Neural cell (in vitro differentiated cells): ENCODE measurements around the gene SUCO. TPM values are rescaled to one million over a fixed set of nuclear protein-coding genes. Genes with fewer than 3 reads are reported as not detected.
"Not testable (repeated sequence)": the region's sequence is repeated elsewhere in the genome, so short reads cannot be mapped to it uniquely, and the experiment has no call there.

ENCODE experiments used
- H2AFZ ChIP-seq: fragments of 200-600, 300-800 bp; sonication (generic), shearing (Covaris generic); 2 replicates; pipeline ENCODE4 v1.6.0; 2014; ENCODE audit warnings: low read depth, mild to moderate bottlenecking, antibody characterized with exemption, low read length, moderate library complexity
- H3F3A ChIP-seq: fragments of 200-600 bp; shearing (Covaris generic); 2 replicates; pipeline ENCODE4 v1.6.1; 2016; ENCODE audit warnings: mild to moderate bottlenecking, moderate library complexity, mixed read lengths, antibody characterized with exemption, low read length; ENCODE audit not compliant: insufficient read depth, poor library complexity, severe bottlenecking
- H3K27ac ChIP-seq: fragments of 200-600, 300-800 bp; sonication (generic), shearing (Covaris generic); 2 replicates; pipeline ENCODE4 v1.5.1; 2014; ENCODE audit warnings: mild to moderate bottlenecking, low read length, moderate library complexity
- H3K27me3 ChIP-seq: fragments of 300-800, 200-600 bp; sonication (generic), shearing (Covaris generic); 2 replicates; pipeline ENCODE4 v1.6.0; 2014; ENCODE audit warnings: mild to moderate bottlenecking, low read depth, low read length, moderate library complexity; ENCODE audit not compliant: insufficient read depth
- H3K36me3 ChIP-seq: fragments of 300-800, 200-600 bp; sonication (generic), shearing (Covaris generic); 2 replicates; pipeline ENCODE4 v1.5.1; 2014; ENCODE audit warnings: mild to moderate bottlenecking, antibody characterized with exemption, low read length, moderate library complexity; ENCODE audit not compliant: insufficient read depth
- H3K4me2 ChIP-seq: fragments of 300-800, 200-600 bp; sonication (generic), shearing (Covaris generic); 2 replicates; pipeline ENCODE4 v1.6.0; 2014; ENCODE audit warnings: mild to moderate bottlenecking, low read length
- H3K4me3 ChIP-seq: fragments of 300-800, 200-600 bp; sonication (generic), shearing (Covaris generic); 2 replicates; pipeline ENCODE4 v1.5.1; 2014; ENCODE audit warnings: mild to moderate bottlenecking, low read length, moderate library complexity
- H3K79me2 ChIP-seq: fragments of 200-600 bp; shearing (Covaris generic); replicated peaks from 2 replicates; pipeline ENCODE4 v1.6.0; 2014; ENCODE audit warnings: mild to moderate bottlenecking, low read length, moderate library complexity; ENCODE audit not compliant: insufficient read depth
- H3K9ac ChIP-seq: fragments of 300-800, 200-600 bp; sonication (generic), shearing (Covaris generic); 2 replicates; pipeline ENCODE4 v1.6.1; 2016; ENCODE audit warnings: mild to moderate bottlenecking, low read length, mixed read lengths
- H3K9me2 ChIP-seq: fragments of 200-600 bp; shearing (Covaris generic); 2 replicates; pipeline ENCODE4 v1.6.1; 2016; ENCODE audit warnings: mild to moderate bottlenecking, low read length, mixed read lengths; ENCODE audit not compliant: insufficient read depth
- H3K9me3 ChIP-seq: fragments of 200-600, 300-800 bp; sonication (generic), shearing (Covaris generic); 2 replicates; pipeline ENCODE4 v1.6.1; 2016; ENCODE audit warnings: mild to moderate bottlenecking, mixed run types, low read length, moderate library complexity, mixed read lengths
- H4K20me1 ChIP-seq: fragments of 200-600 bp; shearing (Covaris generic); 2 replicates; pipeline ENCODE4 v1.6.1; 2016; ENCODE audit warnings: mild to moderate bottlenecking, mixed run types; ENCODE audit not compliant: insufficient read depth
- CTCF ChIP-seq: fragments of 450-650 bp; IDR thresholded peaks from 2 replicates; pipeline ENCODE4 v1.5.1; 2014; ENCODE audit warnings: antibody characterized with exemption, mild to moderate bottlenecking, moderate library complexity; ENCODE audit not compliant: poor library complexity, severe bottlenecking
- EP300 ChIP-seq: fragments of 450-650 bp; conservative IDR thresholded peaks from 2 replicates; pipeline ENCODE4 v1.6.1; 2014; ENCODE audit warnings: antibody characterized with exemption, mild to moderate bottlenecking, moderate library complexity; ENCODE audit not compliant: poor library complexity, severe bottlenecking
- EZH2 ChIP-seq: fragments of 200-600, 300-800 bp; shearing (Covaris generic), sonication (generic); IDR thresholded peaks from 2 replicates; pipeline ENCODE4 v1.6.1; 2014; ENCODE audit warnings: antibody characterized with exemption, low read length, borderline replicate concordance, mild to moderate bottlenecking; ENCODE audit not compliant: insufficient read depth, poor library complexity, severe bottlenecking
- MXI1 ChIP-seq: fragments of 450-650 bp; conservative IDR thresholded peaks from 2 replicates; pipeline ENCODE4 v1.6.1; 2014; ENCODE audit warnings: antibody characterized with exemption, mild to moderate bottlenecking; ENCODE audit not compliant: poor library complexity, severe bottlenecking
- POLR2AphosphoS5 ChIP-seq: IDR thresholded peaks from 2 replicates; pipeline ENCODE4 v1.6.1; 2012
- RAD21 ChIP-seq: fragments of 450-650 bp; conservative IDR thresholded peaks from 2 replicates; pipeline ENCODE4 v1.6.1; 2014; ENCODE audit warnings: antibody characterized with exemption, mild to moderate bottlenecking, moderate library complexity
- REST ChIP-seq: IDR thresholded peaks from 2 replicates; pipeline ENCODE4 v1.6.1; 2012; ENCODE audit warnings: borderline replicate concordance
- SMC3 ChIP-seq: fragments of 450-650 bp; conservative IDR thresholded peaks from 2 replicates; pipeline ENCODE4 v1.6.1; 2014; ENCODE audit warnings: antibody characterized with exemption, mild to moderate bottlenecking, moderate library complexity; ENCODE audit not compliant: poor library complexity
- TAF1 ChIP-seq: IDR thresholded peaks from 2 replicates; pipeline ENCODE4 v1.6.1; 2012; ENCODE audit warnings: low read depth
- polyA plus RNA-seq: library from polyadenylated mRNA; depleted of rRNA; stranded (reverse); fragments of >200 nt; gene quantifications from 2 replicates; pipeline ENCODE4 v1.2.3, GENCODE V29; 2014

SUCO gene
- polyA plus RNA-seq, 1 donor from 2014 or later = 43.4 TPM

GRCh38 chr1:172589553-172589952 lies 56.6 kb downstream of the SUCO start:
- no peak overlapping the region for H3K4me3 ChIP-seq
- H3K9me2 ChIP-seq = no peaks in the 10 kb centered on the region
- H4K20me1 ChIP-seq = no peaks in the 10 kb centered on the region
- H3K36me3 ChIP-seq = no peaks in the 10 kb centered on the region
- H3K27me3 ChIP-seq = no peaks in the 10 kb centered on the region
- H3K9me3 ChIP-seq = no peaks in the 10 kb centered on the region
- H3K27ac ChIP-seq = no peak overlapping the region
- H2AFZ ChIP-seq = no peak overlapping the region
- no peak overlapping the region for H3K4me2 ChIP-seq
- TF ChIP-seq EP300 = no peak
- TF ChIP-seq MXI1 = no peak
- no peak for TF ChIP-seq EZH2
- TF ChIP-seq SMC3 = no peak
- no peak for TF ChIP-seq REST
- TF ChIP-seq POLR2AphosphoS5 = no peak
- TF ChIP-seq CTCF = no peak
- TF ChIP-seq RAD21 = no peak
- no peak for TF ChIP-seq TAF1
- H3F3A ChIP-seq = no peaks in the 10 kb centered on the region
- no peaks in the 10 kb centered on the region for H3K79me2 ChIP-seq
- no peak overlapping the region for H3K9ac ChIP-seq

- not testable (repeated sequence) for H3K36me3 ChIP-seq
These were observed 58.5 kb downstream of the SUCO start for GRCh38 chr1:172591429-172591828.

GRCh38 chr1:172595066-172595465 lies 62.1 kb downstream of the SUCO start:
- H3K36me3 ChIP-seq, H3K9me2 ChIP-seq, H2AFZ ChIP-seq, H3K79me2 ChIP-seq, H3K4me3 ChIP-seq, H3K27me3 ChIP-seq, H3K27ac ChIP-seq, H3K9ac ChIP-seq, H3F3A ChIP-seq, H3K9me3 ChIP-seq, H3K4me2 ChIP-seq, H4K20me1 ChIP-seq: not testable (repeated sequence)

More at GRCh38 chr1:172591429-172591828, 58.5 kb downstream of the SUCO start:
- not testable (repeated sequence) for H2AFZ ChIP-seq, H3K27ac ChIP-seq, H3K4me3 ChIP-seq, H3K4me2 ChIP-seq, H4K20me1 ChIP-seq, H3K9me3 ChIP-seq, H3F3A ChIP-seq, H3K9ac ChIP-seq, H3K79me2 ChIP-seq, H3K27me3 ChIP-seq, H3K9me2 ChIP-seq

GRCh38 chr1:172596782-172597181 lies 63.8 kb downstream of the SUCO start:
- not testable (repeated sequence) for H3K4me2 ChIP-seq, H4K20me1 ChIP-seq, H3K9me2 ChIP-seq, H3K36me3 ChIP-seq, H3K27ac ChIP-seq, H3K27me3 ChIP-seq, H3K79me2 ChIP-seq, H3F3A ChIP-seq, H3K9ac ChIP-seq, H2AFZ ChIP-seq, H3K4me3 ChIP-seq, H3K9me3 ChIP-seq
